Hepatocyte (in vitro differentiated cells): Measurements from ENCODE around the gene KCNN1.

Experiments used
- CTCF ChIP-seq: fragments of 200-600 bp; sonication (generic); IDR thresholded peaks from 2 replicates; pipeline ENCODE4 v1.5.1; 2016; ENCODE audit warnings: antibody characterized with exemption, mild to moderate bottlenecking; ENCODE audit not compliant: poor library complexity
- EZH2 ChIP-seq: fragments of 200-600 bp; sonication (generic); IDR thresholded peaks from 2 replicates; pipeline ENCODE4 v1.6.1; 2016; ENCODE audit warnings: antibody characterized with exemption, mild to moderate bottlenecking, borderline replicate concordance
- EZH2phosphoT487 ChIP-seq: fragments of 200-600 bp; sonication (generic); IDR thresholded peaks from one replicate; pipeline ENCODE4 v1.6.1; 2018; ENCODE audit warnings: antibody characterized with exemption, mild to moderate bottlenecking, low read depth, moderate library complexity; ENCODE audit not compliant: unreplicated experiment, severe bottlenecking

DNA sequence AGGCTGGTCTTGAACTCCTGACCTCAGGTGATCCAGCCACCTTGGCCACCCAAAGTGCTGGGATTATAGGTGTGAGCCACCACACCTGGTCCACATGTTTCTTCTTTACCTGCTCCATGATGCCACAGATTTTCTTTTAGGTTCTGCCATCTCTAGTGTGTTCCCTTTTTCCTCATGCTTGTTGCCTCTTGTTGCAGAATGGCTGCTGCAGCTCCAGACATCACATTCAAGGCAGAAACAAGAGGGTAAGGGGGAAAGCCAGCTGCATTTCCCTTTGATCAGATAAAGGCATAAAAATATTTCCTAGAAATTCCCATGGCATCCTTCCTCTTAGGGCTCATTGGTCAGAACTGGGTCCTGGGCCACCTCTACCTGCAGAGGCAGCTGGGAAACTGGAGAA, 46.4 kb upstream of the KCNN1 start:
- no peak for TF ChIP-seq CTCF
- TF ChIP-seq EZH2, result no peak
- TF ChIP-seq EZH2phosphoT487, result no peak
